OCI-LY7 (cell line): ENCODE measurements around the gene TRAF3IP1. TPM values are rescaled to one million over a fixed set of nuclear protein-coding genes. Genes with fewer than 3 reads are reported as not detected.

ENCODE experiments used
- BruUV-seq: library from RNA; stranded (reverse); fragments of 400-500 nt; replicated peaks from 2 replicates; lab custom pipeline; 2021; lab: Mats Ljungman, UMichigan
- CTCF ChIA-PET: fragments of 300-600 bp; sonication (Branson Sonifier 250); formaldehyde crosslinking; loops from one replicate; lab custom pipeline; 2022; ENCODE audit warnings: antibody characterized with exemption; ENCODE audit not compliant: unreplicated experiment; lab: Charles Lee
- POLR2A ChIA-PET: fragments of 300-600 bp; sonication (Branson Sonifier 250); formaldehyde crosslinking; loops from one replicate; lab custom pipeline; 2022; ENCODE audit warnings: antibody characterized with exemption; lab: Charles Lee
- DNase-seq: peaks from one replicate; pipeline ENCODE4 v3.0.0-alpha.2; 2015; ENCODE audit warnings: low spot score
- H2AFZ ChIP-seq: fragments of 200-600 bp; sonication (generic), shearing (Covaris generic); 2 replicates; pipeline ENCODE4 v1.6.1; 2014; ENCODE audit warnings: mild to moderate bottlenecking, antibody characterized with exemption, low read length, moderate library complexity
- H3K27ac ChIP-seq: fragments of 200-600 bp; sonication (generic); 2 replicates; pipeline ENCODE4 v1.5.1; 2014; ENCODE audit warnings: mixed run types, low read depth, mild to moderate bottlenecking, moderate library complexity, low read length, inconsistent platforms; ENCODE audit not compliant: poor library complexity, severe bottlenecking
- H3K36me3 ChIP-seq: fragments of 200-600 bp; sonication (generic); 2 replicates; pipeline ENCODE4 v1.6.1; 2014; ENCODE audit warnings: mild to moderate bottlenecking, antibody characterized with exemption, low read length, moderate library complexity, mixed read lengths; ENCODE audit not compliant: insufficient read depth
- H3K4me1 ChIP-seq: fragments of 200-600 bp; sonication (generic); 2 replicates; pipeline ENCODE4 v1.5.1; 2014; ENCODE audit warnings: mild to moderate bottlenecking, low read length; ENCODE audit not compliant: insufficient read depth, poor library complexity, severe bottlenecking
- H3K4me2 ChIP-seq: fragments of 200-600 bp; sonication (generic); 2 replicates; pipeline ENCODE4 v1.6.1; 2014; ENCODE audit warnings: mild to moderate bottlenecking, low read length
- H3K4me3 ChIP-seq: fragments of 200-600 bp; sonication (generic); 2 replicates; pipeline ENCODE4 v1.5.1; 2014; ENCODE audit warnings: mild to moderate bottlenecking, low read depth, low read length; ENCODE audit not compliant: poor library complexity, severe bottlenecking
- H3K79me2 ChIP-seq: fragments of 200-600 bp; sonication (generic); 2 replicates; pipeline ENCODE4 v1.6.1; 2016; ENCODE audit warnings: low read depth, mild to moderate bottlenecking, low read length, moderate library complexity, mixed read lengths; ENCODE audit not compliant: insufficient read depth
- H3K9me2 ChIP-seq: fragments of 200-600 bp; sonication (generic); 2 replicates; pipeline ENCODE4 v1.6.1; 2016; ENCODE audit warnings: mild to moderate bottlenecking, low read length, mixed read lengths; ENCODE audit not compliant: insufficient read depth
- H3K9me3 ChIP-seq: fragments of 200-600 bp; sonication (generic); 2 replicates; pipeline ENCODE4 v1.6.1; 2014; ENCODE audit warnings: mild to moderate bottlenecking, mixed run types, low read length, mixed read lengths
- H4K20me1 ChIP-seq: fragments of 200-600 bp; sonication (generic); 2 replicates; pipeline ENCODE4 v1.6.1; 2014; ENCODE audit warnings: mild to moderate bottlenecking, antibody characterized with exemption, low read length, moderate library complexity, mixed read lengths; ENCODE audit not compliant: insufficient read depth
- EZH2phosphoT487 ChIP-seq: fragments of 200-600 bp; sonication (generic); IDR thresholded peaks from 2 replicates; pipeline ENCODE4 v1.6.1; 2018; ENCODE audit warnings: low read depth, borderline replicate concordance, mild to moderate bottlenecking, mixed run types, antibody characterized with exemption, low read length, moderate library complexity, mixed read lengths
- intact Hi-C: fragments of 100-400 bp; cut with micrococcal nuclease; formaldehyde crosslinking; loops from one replicate; pipeline ENCODE4 v1.10.0; 2022; ENCODE audit not compliant: unreplicated experiment
- total RNA-seq, 2 experiments: library from RNA; depleted of rRNA in 1 of 2; stranded (reverse); fragments of >200 nt in 1 of 2; shearing (Covaris generic) in 1 of 2; gene quantifications; 2 replicates each; pipeline ENCODE4 v1.2.3, GENCODE V29; 2014 to 2022
- TF ChIP-seq, protein P1 (sequence below): fragments of 200-600 bp; sonication (generic); conservative IDR thresholded peaks from 2 replicates; pipeline ENCODE4 v1.5.1; 2014; ENCODE audit warnings: mild to moderate bottlenecking, antibody characterized with exemption, low read length, moderate library complexity, mixed read lengths

Gene TRAF3IP1
- total RNA-seq, 2 experiments from 2014 or later, result 8.2 to 13.8 TPM

DNA sequence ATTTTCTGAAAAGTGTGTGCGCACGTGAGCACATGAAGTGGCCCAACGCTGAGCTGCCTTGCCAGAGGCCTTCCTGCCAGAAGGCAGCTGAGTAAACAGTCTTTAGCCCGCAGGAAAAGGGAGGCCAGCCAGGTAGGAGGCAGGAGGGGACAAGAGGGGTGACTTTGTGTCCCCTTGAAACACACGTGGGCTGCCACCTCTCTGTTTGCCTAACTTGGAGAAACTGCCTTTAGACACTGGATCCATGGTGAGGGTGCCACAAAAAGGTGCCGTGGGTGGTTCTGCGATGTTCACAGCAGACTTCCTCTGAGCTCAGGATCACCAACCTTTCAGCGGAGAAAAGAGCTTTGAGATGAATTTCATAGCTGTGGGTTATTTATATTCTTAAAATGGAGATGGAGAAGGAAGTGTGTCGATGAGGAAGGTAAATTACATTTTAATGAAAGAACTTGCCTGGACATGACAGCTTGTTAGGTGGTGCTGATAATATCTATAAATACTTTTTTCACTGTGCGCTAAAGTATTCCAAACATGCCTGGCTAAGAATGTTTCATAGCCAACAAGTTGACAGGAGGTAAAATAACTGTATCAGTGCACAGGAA, 69.8 kb downstream of the TRAF3IP1 start:
- BruUV-seq, result no TSS peak
- H2AFZ ChIP-seq, result no peak overlapping the region

DNA sequence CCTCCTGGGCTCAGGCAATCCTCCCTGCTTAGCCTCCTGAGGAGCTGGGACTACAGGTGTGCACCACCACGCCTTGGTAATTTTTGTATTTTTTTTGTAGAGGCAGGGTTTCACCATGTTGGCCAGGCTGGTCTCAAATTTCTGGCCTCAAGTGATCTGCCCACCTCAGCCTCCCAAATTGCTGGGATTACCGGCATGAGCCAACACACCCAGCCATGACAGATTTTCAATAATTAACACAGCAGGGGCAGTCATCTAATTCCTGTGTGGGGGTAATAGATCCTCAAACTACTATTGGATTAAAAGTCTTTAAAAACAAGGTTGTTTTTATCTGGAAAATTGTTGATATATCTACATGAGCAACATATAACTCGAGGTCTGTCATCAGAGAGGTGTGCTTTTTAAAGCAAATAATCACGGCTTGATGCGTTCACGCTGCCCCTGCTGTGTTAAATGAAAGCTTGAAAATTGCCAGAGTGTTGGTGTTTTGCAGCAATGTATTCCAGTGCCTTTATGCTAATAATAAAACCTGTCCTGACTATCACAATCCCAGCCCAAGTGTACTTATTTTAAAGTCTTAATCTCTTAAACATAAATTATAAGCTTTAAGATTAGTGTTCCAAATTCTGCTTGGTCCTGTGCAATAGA, 70.8 kb downstream of the TRAF3IP1 start:
- no peak overlapping the region for H2AFZ ChIP-seq
- H3K9me3 ChIP-seq, result no peaks in the 10 kb centered on the region
- POLR2A ChIA-PET, result no interaction called here
- H3K4me2 ChIP-seq, result no peak overlapping the region
- DNase-seq, result no peak
- H3K79me2 ChIP-seq, result no peaks in the 10 kb centered on the region
- no TSS peak for BruUV-seq
- no peaks in the 10 kb centered on the region for H4K20me1 ChIP-seq
- no peak overlapping the region for H3K4me3 ChIP-seq
- H3K36me3 ChIP-seq, result no peaks in the 10 kb centered on the region
- H3K4me1 ChIP-seq, result no peaks in the 10 kb centered on the region
- intact Hi-C loops, result no loop called here
- CTCF ChIA-PET, result no interaction called here
- H3K9me2 ChIP-seq, result no peaks in the 10 kb centered on the region
- TF ChIP-seq EZH2phosphoT487, result no peak
- TF ChIP-seq, protein P1, sequence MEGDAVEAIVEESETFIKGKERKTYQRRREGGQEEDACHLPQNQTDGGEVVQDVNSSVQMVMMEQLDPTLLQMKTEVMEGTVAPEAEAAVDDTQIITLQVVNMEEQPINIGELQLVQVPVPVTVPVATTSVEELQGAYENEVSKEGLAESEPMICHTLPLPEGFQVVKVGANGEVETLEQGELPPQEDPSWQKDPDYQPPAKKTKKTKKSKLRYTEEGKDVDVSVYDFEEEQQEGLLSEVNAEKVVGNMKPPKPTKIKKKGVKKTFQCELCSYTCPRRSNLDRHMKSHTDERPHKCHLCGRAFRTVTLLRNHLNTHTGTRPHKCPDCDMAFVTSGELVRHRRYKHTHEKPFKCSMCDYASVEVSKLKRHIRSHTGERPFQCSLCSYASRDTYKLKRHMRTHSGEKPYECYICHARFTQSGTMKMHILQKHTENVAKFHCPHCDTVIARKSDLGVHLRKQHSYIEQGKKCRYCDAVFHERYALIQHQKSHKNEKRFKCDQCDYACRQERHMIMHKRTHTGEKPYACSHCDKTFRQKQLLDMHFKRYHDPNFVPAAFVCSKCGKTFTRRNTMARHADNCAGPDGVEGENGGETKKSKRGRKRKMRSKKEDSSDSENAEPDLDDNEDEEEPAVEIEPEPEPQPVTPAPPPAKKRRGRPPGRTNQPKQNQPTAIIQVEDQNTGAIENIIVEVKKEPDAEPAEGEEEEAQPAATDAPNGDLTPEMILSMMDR, result no peak
- H3K27ac ChIP-seq, result no peak overlapping the region

More for the DNA sequence above, 69.8 kb downstream of the TRAF3IP1 start:
- POLR2A ChIA-PET, result no interaction called here
- Histone ChIP-seq H3K4me2 (no peak overlapping the region), H3K36me3 (no peaks in the 10 kb centered on the region), H3K9me3 (no peaks in the 10 kb centered on the region), H3K4me1 (no peaks in the 10 kb centered on the region), H4K20me1 (no peaks in the 10 kb centered on the region), H3K4me3 (no peak overlapping the region), H3K27ac (no peak overlapping the region), H3K9me2 (no peaks in the 10 kb centered on the region), H3K79me2 (no peaks in the 10 kb centered on the region)
- TF ChIP-seq, protein P1, result no peak
- no peak for TF ChIP-seq EZH2phosphoT487
- CTCF ChIA-PET, result no interaction called here
- DNase-seq, result no peak
- intact Hi-C loops, result no loop called here

DNA sequence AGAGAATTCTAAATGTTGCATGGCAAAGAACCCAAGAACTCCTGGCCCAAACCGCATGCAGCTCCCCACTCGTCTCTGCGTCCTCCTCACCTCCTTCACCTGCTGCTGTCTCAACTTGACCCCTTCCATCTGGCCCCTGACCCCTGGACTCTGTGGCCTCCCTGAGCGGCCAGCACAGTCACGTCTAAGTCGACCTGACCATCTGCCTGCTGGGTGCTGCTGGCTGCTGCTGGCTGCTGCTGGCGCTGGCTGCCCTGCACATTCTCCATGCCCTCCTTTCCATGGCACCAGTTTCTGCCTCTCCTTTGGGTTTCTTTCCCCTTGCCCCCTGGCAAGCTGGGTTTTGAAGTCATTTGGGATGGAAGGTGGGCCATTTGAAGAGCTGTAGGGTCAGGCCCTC, 76.3 kb downstream of the TRAF3IP1 start:
- H3K4me1 ChIP-seq, result no peaks in the 10 kb centered on the region
- H3K4me3 ChIP-seq, result no peak overlapping the region
- no peak overlapping the region for H3K4me2 ChIP-seq
- H3K36me3 ChIP-seq, result no peaks in the 10 kb centered on the region
- no peaks in the 10 kb centered on the region for H4K20me1 ChIP-seq
- intact Hi-C loops, result no loop called here
- no peaks in the 10 kb centered on the region for H3K9me3 ChIP-seq
- no peaks in the 10 kb centered on the region for H3K79me2 ChIP-seq
- ChIA-PET CTCF (no interaction called here), POLR2A (interaction anchor here (0.6 to 0.9 kb wide), 2 partner anchors 10 to 13 kb away, joined by 3 to 4 read pairs; no protein-coding TSS in a partner anchor)
- TF ChIP-seq, protein P1, result no peak
- no peak for TF ChIP-seq EZH2phosphoT487
- no TSS peak for BruUV-seq
- no peak overlapping the region for H2AFZ ChIP-seq
- DNase-seq, result no peak
- H3K9me2 ChIP-seq, result no peaks in the 10 kb centered on the region
- no peak overlapping the region for H3K27ac ChIP-seq
